HG03066 (cell line): ENCODE results near the gene ANKRD13B.

ENCODE experiments used
- ATAC-seq: cut with Tn5 transposase; IDR thresholded peaks from one replicate; pipeline ENCODE4 v1.9.1; 2021; ENCODE audit warnings: low read depth; ENCODE audit not compliant: unreplicated experiment

The ANKRD13B gene

GRCh38 chr17:29579866-29580771, 12.8 kb upstream of the ANKRD13B start:
- peak; percentile 59 for ATAC-seq

DNA sequence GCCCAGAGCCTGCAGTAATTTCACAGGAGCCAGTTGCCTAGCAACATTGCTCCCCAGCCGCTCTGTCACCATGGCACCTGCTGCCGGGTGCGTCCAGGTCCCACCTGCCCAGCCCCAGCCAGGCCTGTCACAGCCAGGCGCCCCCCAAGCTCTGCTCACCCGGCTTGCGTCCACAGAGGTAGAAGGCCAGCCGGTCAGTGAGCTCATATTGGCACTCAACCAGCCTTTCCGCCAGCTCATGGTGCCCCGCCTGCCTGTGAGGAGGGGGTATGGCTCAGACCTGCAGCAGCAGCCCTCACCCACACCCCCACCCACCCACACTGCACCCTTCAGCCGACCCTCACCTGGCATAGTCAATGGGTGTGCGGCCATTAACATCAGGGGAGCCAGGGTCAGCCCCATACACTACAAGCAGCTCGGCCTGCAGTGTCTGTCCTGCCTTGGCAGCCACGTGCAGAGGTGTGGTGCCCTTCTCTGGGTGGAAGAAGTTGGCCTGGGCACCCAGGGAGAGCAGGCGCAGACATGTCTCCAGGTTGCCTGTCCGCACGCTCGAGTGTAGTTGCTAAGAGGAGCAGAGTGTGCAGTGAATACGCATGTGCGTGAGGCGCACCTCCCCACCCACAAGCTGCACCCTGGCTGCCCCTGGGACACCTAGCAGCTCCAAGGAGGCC, 11.2 kb upstream of the ANKRD13B start:
- ATAC-seq = no peak

DNA sequence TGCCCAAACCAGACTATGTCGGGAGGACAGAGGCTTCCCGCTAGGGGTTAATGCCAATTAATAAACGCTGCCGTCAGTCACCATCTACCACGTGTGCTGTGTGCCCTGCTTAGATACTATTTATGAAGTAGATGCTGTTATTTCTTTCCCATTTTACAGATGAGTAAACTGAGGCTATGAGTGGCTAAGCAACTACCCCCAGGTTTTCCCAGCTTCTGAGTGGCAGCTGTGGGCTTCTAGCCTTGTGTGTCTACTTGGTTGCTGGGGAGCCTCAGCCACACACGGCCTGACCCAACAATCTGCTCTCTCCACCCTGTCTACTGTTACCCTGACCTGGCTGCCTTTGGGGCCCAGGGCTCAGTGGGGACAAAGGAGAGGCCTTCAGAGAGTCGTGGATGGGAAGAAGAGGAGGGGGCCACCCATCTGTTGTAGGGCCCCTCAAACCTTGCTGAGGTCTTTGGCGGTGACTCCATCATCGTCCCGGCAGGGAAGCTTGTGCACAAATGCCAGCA, 10.6 kb upstream of the ANKRD13B start:
- no peak for ATAC-seq

- no peak for ATAC-seq
These were observed 10.2 kb upstream of the ANKRD13B start for GRCh38 chr17:29582772-29583171.

DNA sequence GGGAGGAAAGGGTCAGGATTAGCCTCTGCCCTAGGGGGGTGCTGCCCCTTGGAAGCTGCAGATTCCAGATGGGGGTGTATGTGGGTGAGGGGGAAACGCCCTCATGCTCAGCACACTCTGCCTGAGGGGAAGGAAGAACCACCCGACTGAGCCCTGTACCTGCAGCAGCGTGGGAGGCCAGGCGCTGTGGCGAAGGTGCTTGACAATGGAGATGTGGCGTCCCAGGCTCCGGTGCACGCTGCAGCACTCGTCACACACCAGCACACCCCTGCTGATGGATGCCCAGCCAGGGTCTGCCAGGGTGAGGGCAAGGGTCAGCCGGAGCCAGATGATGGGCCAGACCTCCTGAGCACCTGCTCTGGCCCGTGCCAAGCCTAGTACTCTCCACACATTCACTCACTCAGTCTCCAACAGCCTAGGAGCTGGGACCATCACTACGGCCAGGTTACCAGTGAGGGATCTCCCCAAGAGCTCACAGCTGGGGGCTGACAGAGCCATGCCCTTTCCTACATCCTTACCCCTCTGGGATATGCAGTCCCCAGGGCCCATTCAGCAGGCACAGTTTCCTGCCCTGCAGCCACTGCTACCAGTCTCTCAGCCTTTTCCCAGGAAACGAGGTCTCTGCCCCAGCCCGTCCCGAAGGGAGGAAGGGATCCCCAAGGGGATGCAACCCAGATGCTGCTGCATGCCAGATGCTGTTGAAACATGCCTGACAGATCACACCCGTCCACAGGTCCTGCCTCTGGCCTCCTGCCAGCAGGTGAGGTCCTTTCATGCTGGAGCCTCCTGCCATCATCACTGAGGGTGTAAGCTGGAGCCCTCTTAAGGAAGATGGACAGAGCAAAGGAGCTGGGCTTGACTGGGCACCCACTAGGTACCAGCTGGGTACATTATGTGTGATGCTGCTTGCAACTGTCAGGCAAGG, 9.3 kb upstream of the ANKRD13B start:
- ATAC-seq = no peak

GRCh38 chr17:29584452-29585079, 8.4 kb upstream of the ANKRD13B start:
- no peak for ATAC-seq

- ATAC-seq = no peak
These were observed 7.7 kb upstream of the ANKRD13B start for GRCh38 chr17:29585080-29585751.

GRCh38 chr17:29586676-29587469, 6.1 kb upstream of the ANKRD13B start:
- no peak for ATAC-seq

- no peak for ATAC-seq
These were observed 5.3 kb upstream of the ANKRD13B start for GRCh38 chr17:29587591-29587990.

DNA sequence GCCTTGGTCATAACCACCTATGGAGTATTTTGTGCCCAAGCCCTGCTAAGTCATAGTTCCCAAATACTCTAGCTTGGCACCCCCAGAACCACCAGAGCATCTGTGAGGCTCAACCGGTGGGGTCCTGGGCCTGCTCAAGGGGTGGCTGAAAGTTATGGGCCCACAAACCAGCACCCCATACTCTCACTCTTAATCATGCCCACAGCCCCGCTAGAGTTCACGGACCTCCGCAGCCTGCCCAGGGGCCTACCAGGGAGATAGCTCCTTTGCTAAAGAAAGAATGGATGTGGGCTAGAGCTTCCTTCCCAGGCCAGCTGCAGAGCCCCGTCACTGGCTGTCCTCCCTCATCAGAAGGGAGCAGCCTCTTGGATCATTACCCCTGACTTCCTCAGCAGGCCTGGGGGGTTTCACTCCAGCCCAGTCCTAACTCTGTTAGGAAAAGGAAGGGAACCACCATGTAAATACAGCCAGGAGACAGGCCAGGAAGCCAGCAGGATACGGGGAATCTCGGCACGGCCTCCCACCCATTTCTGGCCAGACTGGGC, 4.8 kb upstream of the ANKRD13B start:
- ATAC-seq = no peak

- no peak for ATAC-seq
These were observed 4.1 kb upstream of the ANKRD13B start for GRCh38 chr17:29588562-29589411.

DNA sequence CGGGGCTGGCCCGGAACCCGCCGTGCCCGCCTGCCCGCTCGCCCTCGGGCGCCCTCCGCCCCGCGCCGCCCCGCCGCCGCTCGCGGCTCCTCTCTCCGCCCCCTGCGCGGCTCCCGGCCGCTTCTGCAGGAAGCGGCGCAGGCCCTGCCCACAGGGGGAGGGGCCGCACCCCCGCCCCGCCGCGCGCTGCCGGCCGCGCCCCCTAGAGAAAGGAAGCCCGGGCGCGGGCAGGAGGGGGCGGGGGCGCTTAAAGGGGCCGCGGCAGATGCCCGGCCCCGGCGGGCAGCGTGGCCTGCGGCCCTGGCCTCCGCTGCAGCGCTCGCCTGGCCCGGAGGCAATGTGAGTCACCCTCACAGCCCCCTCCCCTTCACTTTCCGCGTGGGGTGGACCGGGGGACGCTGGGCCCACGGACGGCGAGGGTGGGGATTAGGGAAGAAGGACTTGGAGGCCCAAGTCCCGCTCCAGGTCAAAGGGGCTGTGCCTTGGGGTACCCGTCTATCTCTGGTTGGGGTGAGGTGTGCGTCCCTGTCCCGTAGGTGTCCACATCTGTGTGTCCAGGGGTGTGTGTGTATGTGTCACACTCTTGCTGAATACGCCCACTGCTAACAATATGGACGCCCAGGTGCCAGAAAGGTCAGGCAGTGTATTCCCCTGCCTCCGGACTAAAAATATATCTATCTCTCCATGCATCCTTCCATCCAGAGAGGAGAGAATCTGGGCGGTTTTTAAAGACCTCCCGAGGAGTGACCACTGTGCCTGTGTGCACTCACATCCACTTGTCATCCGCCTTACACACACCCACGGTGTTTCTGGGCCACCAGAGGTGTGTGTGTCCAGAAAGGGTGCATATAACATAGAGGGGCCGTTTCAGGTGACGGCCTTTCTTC, 3.2 kb upstream of the ANKRD13B start, which contains the start of gene GIT1:
Gene GIT1, minus strand, starts transcription at position 125 of the 887 bp plus-strand sequence. CDS start 270 bp downstream, outside the sequence.
- peak; percentile 48 for ATAC-seq

DNA sequence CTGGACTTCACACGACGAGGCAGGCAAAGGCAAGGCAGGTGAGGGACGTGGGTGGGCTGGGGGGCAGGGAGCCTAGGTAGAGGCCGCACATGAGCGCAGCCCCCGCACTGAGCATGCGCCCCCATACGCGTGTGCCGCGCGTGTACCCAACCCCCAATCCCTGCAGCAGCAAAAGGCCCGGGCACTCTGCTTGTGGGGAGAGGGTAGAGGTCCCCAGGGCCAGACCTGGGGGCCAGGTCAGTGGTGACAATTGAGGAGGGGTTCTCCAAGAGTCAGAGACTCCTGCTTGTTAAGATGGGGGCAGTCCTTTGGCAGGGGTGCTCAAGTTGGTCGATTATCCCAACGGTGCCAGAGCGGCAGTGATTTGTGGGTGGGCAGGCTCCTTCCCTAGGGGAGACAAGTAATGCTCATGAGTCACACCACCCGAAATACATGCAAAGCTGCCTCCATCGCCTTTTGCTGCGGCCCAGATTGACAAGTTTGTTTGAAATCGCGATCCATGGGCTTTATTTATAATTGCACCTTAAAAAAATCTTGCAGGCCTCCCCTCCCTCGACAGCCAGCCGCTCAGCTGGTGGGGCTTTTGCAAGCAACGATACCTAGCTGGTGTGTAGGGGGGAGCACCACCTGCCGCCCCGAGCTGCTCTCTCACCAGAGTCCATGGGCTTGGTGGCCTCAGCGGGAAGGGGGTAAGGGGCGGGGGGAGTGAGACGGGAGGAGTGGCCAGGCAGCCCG, 2.4 kb upstream of the ANKRD13B start:
- no peak for ATAC-seq

GRCh38 chr17:29591146-29591736, 1.7 kb upstream of the ANKRD13B start:
- ATAC-seq = no peak
